C4-2B (cell line): Measurements from ENCODE around the gene SACM1L.

Experiments
- ZFX ChIP-seq: fragments of 450-650 bp; IDR thresholded peaks from 2 replicates; pipeline ENCODE4 v1.6.1; 2017
- TF ChIP-seq, protein P1 (sequence below): fragments of 450-650 bp; conservative IDR thresholded peaks from 2 replicates; pipeline ENCODE4 v1.5.1; 2017; ENCODE audit warnings: mild to moderate bottlenecking

DNA sequence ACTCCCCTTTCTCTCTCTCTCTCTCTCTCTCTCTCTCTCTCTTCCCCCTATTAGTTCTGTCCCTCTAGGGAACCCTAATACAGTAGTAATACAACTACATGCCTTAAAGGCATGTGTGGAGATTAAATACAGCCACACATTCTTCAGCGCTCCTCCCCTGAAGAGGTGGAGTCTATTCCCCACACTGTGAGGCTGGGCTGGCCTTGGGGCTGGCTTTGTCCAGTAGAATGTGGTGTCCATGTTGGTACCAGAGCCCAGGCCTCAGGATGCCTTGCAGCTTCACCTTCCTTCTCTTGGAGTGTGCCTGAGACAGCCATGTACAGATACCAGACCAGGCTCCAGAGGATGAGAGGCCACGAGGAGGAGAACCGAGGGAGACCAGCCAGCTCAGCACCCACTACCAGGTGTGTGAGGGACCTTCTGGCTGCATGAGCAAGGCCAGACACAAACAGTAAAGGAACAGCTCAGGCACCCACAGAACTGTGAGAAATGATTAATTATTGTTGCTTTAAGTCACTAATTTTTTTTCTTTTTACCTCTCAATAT lies 96.5 kb downstream of the SACM1L start:
- TF ChIP-seq, protein P1, sequence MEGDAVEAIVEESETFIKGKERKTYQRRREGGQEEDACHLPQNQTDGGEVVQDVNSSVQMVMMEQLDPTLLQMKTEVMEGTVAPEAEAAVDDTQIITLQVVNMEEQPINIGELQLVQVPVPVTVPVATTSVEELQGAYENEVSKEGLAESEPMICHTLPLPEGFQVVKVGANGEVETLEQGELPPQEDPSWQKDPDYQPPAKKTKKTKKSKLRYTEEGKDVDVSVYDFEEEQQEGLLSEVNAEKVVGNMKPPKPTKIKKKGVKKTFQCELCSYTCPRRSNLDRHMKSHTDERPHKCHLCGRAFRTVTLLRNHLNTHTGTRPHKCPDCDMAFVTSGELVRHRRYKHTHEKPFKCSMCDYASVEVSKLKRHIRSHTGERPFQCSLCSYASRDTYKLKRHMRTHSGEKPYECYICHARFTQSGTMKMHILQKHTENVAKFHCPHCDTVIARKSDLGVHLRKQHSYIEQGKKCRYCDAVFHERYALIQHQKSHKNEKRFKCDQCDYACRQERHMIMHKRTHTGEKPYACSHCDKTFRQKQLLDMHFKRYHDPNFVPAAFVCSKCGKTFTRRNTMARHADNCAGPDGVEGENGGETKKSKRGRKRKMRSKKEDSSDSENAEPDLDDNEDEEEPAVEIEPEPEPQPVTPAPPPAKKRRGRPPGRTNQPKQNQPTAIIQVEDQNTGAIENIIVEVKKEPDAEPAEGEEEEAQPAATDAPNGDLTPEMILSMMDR: no peak
- TF ChIP-seq ZFX: no peak
